Activated naive CD4-positive, alpha-beta T cell treated with anti-CD3 and anti-CD28 coated beads for 36 hours (primary cell): ENCODE results near the gene BLMH. TPM values are rescaled to one million over a fixed set of nuclear protein-coding genes. Genes with fewer than 3 reads are reported as not detected.

Experiments used
- CTCF ChIA-PET: fragments of 350-600 bp; sonication (Branson Sonifier 250); formaldehyde crosslinking; loops from one replicate; lab custom pipeline; 2021; ENCODE audit warnings: antibody characterized with exemption; lab: Charles Lee
- DNase-seq: peaks from one replicate; pipeline ENCODE4 v3.0.0-alpha.2; 2020
- H3K27ac Mint-ChIP-seq: one replicate; pipeline ENCODE4 v1.8.0; 2021; ENCODE audit warnings: mild to moderate bottlenecking, mixed read lengths
- H3K27me3 Mint-ChIP-seq: one replicate; pipeline ENCODE4 v1.8.0; 2021; ENCODE audit warnings: low read depth, mixed read lengths
- H3K36me3 Mint-ChIP-seq: one replicate; pipeline ENCODE4 v1.8.0; 2021; ENCODE audit warnings: low read depth, mixed read lengths
- H3K4me1 Mint-ChIP-seq: one replicate; pipeline ENCODE4 v1.8.0; 2021; ENCODE audit warnings: low read depth, mixed read lengths
- H3K4me3 Mint-ChIP-seq: one replicate; pipeline ENCODE4 v1.8.0; 2021; ENCODE audit warnings: mild to moderate bottlenecking, moderate library complexity, mixed read lengths
- H3K9me3 Mint-ChIP-seq: one replicate; pipeline ENCODE4 v1.8.0; 2021; ENCODE audit warnings: mixed read lengths
- intact Hi-C: fragments of 100-400 bp; cut with micrococcal nuclease; formaldehyde crosslinking; loops from one replicate; pipeline ENCODE4 v1.15.1; 2023
- total RNA-seq, 2 experiments: library from RNA; stranded (reverse); gene quantifications; one replicate each; pipeline ENCODE4 v1.2.3, GENCODE V29; 2021

The BLMH gene
- total RNA-seq, 2 experiments from 2014 or later, result 60.9 to 61.5 TPM

DNA sequence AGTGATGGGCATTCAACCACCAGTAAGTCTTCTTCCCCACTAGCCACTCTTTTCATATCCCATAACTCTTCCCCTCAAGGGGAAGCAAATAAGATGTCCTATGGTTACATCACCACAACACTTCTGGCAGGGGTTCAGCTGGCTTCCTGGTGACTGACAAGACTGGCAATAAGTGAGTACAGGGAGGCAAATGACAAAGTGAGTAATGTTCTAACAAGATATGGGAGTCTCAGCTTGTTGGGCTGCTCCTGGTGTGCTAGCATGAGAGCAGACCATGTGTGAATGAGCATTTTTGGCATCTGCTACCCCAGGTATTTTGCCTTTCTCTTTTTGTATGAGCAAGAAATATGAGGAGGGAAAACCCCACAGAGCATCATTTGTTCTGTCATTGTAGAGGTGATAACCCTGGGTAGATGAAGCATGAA is 32.2 kb upstream of the BLMH start:
- intact Hi-C loops, result loop anchor here (1.0 to 2.0 kb wide), 5 partner anchors 8 to 207 kb away; partner anchors contain the start of gene NSRP1
- H3K4me3 Mint-ChIP-seq, result no peak overlapping the region
- H3K27ac Mint-ChIP-seq, result peak overlapping the region; percentile 74
- no peaks in the 10 kb centered on the region for H3K36me3 Mint-ChIP-seq
- H3K9me3 Mint-ChIP-seq, result no peaks in the 10 kb centered on the region
- DNase-seq, result peak; percentile 84
- H3K27me3 Mint-ChIP-seq, result no peaks in the 10 kb centered on the region
- peaks cover 25% of the 10 kb centered on the region for H3K4me1 Mint-ChIP-seq
- CTCF ChIA-PET, result interaction anchor here (0.7 to 3.2 kb wide), 6 partner anchors 10 to 219 kb away, joined by 3 to 17 read pairs (median 10); partner anchors contain the start of gene TMIGD1

DNA sequence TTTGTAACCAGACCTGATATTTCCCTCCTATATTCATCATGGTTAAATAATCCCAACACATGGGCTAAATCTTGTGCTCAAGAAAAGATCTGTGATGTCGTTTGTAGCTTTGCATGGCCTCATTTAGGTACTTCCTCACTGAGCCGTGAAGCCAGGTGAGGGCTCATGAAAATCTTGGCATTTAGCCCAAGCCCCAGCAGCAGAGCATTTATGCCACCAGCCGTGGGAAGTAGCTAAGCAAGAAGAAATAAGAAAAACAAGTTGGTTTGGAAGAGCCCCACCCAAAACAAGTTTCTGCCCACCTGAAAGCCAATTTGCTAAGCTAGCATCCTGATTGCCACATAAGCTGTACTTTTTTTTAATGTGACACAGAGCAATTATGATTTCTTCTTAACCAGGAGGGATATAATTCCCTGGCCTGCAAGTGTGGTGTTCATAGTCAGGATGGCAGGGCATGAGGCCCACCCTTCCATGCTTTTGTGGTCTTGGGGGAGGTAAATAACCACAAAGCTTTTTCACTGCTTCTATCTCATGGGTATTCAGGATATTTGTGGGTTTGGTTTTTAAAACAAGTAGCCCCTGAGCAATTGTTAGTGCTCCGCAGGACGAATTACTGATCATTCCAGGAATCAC is 31.6 kb upstream of the BLMH start:
- Mint-ChIP-seq H3K27ac (peak overlapping the region; percentile 74), H3K9me3 (no peaks in the 10 kb centered on the region), H3K4me1 (peaks cover 25% of the 10 kb centered on the region), H3K27me3 (no peaks in the 10 kb centered on the region), H3K4me3 (no peak overlapping the region), H3K36me3 (no peaks in the 10 kb centered on the region)
- intact Hi-C loops, result no loop called here
- peak; percentile 45 for DNase-seq
- CTCF ChIA-PET, result interaction anchor here (1.1 to 3.2 kb wide), 5 partner anchors 11 to 219 kb away, joined by 3 to 17 read pairs (median 10); partner anchors contain the start of gene TMIGD1

DNA sequence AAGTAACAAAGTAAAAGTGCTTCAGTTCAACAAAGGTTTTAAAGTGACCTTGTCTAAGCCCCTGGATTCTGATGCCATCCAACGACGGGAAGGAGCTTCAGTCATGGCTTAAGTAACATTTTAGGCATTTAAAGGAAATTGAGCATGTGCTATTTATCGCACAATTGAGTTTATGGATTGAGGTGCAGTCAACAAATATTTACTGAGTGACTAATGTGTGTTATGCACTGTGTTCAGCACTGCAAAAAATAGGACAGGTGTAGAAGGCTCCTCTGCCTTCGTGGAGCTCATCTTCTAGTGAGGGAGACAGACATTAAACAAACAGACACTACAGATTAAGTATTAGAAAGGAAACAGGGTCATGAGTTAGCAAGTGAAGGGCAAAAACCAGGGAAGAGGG is 29.6 kb upstream of the BLMH start:
- peaks cover 25% of the 10 kb centered on the region for H3K4me1 Mint-ChIP-seq

DNA sequence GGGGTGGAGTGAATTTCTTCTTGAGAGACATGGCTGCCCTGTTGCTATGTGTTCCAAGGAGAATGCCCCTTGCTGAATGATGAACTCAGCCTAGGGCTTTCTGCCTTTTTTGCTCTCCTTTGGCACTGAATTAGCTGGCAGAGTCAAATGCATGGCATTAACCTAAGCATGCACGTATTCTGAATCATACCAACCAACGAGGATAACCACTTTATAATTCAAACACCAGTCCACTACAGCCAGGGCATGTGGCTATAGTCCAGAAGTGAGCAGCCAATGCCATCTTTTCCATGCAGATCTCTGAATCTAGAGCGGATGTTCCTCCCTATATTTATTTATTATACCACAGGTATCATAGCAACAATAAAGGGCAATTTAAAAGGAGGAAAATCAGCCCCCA is 26.4 kb upstream of the BLMH start:
- Mint-ChIP-seq H3K27me3 (no peaks in the 10 kb centered on the region), H3K4me3 (no peak overlapping the region), H3K36me3 (no peaks in the 10 kb centered on the region), H3K27ac (no peak overlapping the region), H3K4me1 (peaks cover 14% of the 10 kb centered on the region), H3K9me3 (no peaks in the 10 kb centered on the region)
- no peak for DNase-seq
- CTCF ChIA-PET, result interaction anchor here (0.7 to 1.3 kb wide), 4 partner anchors 9 to 22 kb away, joined by 3 to 6 read pairs (median 4); no protein-coding TSS in a partner anchor
- intact Hi-C loops, result no loop called here

More for the DNA sequence above, 29.6 kb upstream of the BLMH start:
- DNase-seq, result no peak
- intact Hi-C loops, result no loop called here
- Mint-ChIP-seq H3K9me3 (no peaks in the 10 kb centered on the region), H3K27me3 (no peaks in the 10 kb centered on the region), H3K36me3 (no peaks in the 10 kb centered on the region), H3K4me3 (no peak overlapping the region), H3K27ac (no peak overlapping the region)
- CTCF ChIA-PET, result interaction anchor here (1.2 to 3.2 kb wide), 3 partner anchors 13 to 217 kb away, joined by 3 to 17 read pairs (median 9); partner anchors contain the start of gene TMIGD1

DNA sequence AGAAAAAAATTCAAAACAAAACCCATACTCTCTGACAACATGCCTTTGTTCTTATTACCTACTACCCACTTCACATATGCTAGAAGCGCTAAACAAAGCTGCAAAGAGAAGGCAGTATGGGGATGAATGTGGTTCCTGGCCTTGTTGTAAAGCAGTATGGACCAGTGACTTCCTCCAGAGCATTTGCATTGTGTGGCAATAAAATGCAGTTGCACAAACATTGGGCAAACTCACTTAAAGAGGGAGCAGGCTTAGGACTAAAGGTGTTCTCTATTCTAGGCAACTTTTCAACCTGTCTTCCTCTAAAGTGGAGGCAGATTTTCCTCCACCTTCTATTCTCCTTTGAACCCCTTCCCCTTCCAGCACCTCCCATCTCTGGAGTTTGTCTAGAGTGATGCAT is 25.0 kb upstream of the BLMH start:
- CTCF ChIA-PET, result no interaction called here
- H3K9me3 Mint-ChIP-seq, result no peaks in the 10 kb centered on the region
- H3K36me3 Mint-ChIP-seq, result no peaks in the 10 kb centered on the region
- intact Hi-C loops, result no loop called here
- H3K27me3 Mint-ChIP-seq, result no peaks in the 10 kb centered on the region
- H3K4me3 Mint-ChIP-seq, result no peak overlapping the region
- H3K27ac Mint-ChIP-seq, result no peak overlapping the region
- peaks cover 9% of the 10 kb centered on the region for H3K4me1 Mint-ChIP-seq
- DNase-seq, result no peak

DNA sequence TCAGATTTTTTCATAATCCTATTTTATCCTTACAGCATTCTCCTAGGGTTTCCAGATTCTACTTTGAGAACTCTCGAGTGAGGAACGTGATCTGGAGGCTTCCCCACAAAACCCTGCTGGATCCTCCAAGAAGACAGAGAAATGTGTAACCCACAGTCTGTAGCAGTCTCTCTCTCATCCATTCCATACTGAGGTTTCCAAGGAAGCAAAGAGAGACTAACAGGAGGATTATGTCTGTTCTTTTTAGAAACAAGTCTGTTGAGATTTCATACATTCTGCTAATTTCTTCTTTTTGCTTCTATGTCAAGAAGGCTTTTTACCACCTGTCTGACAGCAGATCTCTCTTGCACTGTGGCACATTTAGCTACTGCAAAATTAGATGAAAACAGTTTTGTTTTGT is 23.4 kb upstream of the BLMH start:
- no peak overlapping the region for H3K4me3 Mint-ChIP-seq

DNA sequence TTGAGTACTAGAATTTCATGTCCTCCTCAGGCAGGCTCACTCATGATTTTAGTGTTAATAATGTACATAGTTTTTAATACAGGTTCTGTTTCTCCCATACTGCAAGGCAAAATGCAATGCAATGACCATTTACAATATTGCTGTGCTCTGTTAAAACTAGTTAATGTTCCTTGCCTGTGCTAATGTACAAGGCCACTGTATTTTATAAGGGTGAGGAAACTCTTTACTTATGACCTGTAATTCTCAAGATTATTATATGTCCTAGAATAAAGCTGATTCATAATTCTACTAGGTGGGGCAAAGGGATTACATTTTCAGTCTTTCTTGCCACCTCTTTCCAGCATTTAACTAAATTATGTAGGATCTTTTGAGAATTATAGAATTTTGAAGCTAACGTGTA is 22.7 kb upstream of the BLMH start:
- H3K4me3 Mint-ChIP-seq, result no peak overlapping the region
- no peak overlapping the region for H3K27ac Mint-ChIP-seq
- no peaks in the 10 kb centered on the region for H3K9me3 Mint-ChIP-seq
- H3K27me3 Mint-ChIP-seq, result no peaks in the 10 kb centered on the region
- intact Hi-C loops, result no loop called here
- H3K4me1 Mint-ChIP-seq, result peaks cover 9% of the 10 kb centered on the region
- no peaks in the 10 kb centered on the region for H3K36me3 Mint-ChIP-seq
- no peak for DNase-seq
- CTCF ChIA-PET, result no interaction called here

More for the DNA sequence above, 23.4 kb upstream of the BLMH start:
- CTCF ChIA-PET, result no interaction called here
- intact Hi-C loops, result loop anchor here (1.0 kb wide), 1 partner anchor 9 kb away; no protein-coding TSS in a partner anchor
- no peaks in the 10 kb centered on the region for H3K36me3 Mint-ChIP-seq
- no peak overlapping the region for H3K27ac Mint-ChIP-seq
- no peaks in the 10 kb centered on the region for H3K27me3 Mint-ChIP-seq
- no peak for DNase-seq
- H3K4me1 Mint-ChIP-seq, result peaks cover 9% of the 10 kb centered on the region
- no peaks in the 10 kb centered on the region for H3K9me3 Mint-ChIP-seq

DNA sequence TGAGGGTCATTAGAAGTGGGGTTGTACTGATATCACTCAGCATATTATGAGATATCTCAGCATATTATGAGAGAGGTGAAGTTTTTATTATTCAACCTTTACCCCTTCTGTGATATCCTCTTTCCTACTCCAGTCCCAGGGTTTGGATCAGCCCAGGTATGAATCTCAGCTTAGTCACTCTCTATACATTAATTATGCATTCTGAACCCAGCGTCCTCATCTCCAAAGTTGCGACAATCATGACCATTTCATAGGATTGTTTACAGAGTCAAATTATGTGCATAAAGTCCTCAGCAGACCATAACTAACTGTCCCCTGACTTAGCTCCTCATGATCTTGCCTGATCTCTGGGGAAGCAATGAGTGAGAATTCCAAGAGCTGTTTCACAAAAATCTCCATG is 20.5 kb upstream of the BLMH start:
- Mint-ChIP-seq H3K4me1 (peaks cover 9% of the 10 kb centered on the region), H3K4me3 (no peak overlapping the region), H3K27ac (no peak overlapping the region), H3K9me3 (no peaks in the 10 kb centered on the region), H3K36me3 (no peaks in the 10 kb centered on the region), H3K27me3 (no peaks in the 10 kb centered on the region)
- no peak for DNase-seq
- intact Hi-C loops, result no loop called here
- CTCF ChIA-PET, result no interaction called here

DNA sequence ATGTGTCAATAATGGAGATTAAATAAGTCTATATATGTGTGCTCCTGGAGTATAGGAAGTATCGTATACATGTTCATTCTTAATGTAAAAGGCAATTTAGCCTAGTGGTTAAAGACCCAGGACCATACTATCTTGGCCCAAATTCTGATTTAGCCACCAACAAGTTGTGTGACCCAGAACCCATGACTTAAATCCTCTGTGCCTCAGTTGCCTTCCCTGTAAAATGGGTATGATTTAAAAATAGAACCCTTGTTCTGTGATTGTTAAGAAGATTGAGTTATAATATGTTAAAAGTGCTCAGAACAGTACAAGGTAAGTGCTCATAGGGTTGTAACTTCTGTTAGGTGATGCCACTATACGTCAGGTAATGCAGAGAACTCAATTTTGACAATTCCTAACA is 18.8 kb upstream of the BLMH start:
- no peak for DNase-seq
- Mint-ChIP-seq H3K27me3 (no peaks in the 10 kb centered on the region), H3K4me3 (no peak overlapping the region), H3K9me3 (no peaks in the 10 kb centered on the region), H3K27ac (no peak overlapping the region), H3K36me3 (no peaks in the 10 kb centered on the region), H3K4me1 (peaks cover 9% of the 10 kb centered on the region)
- CTCF ChIA-PET, result no interaction called here
- intact Hi-C loops, result no loop called here

DNA sequence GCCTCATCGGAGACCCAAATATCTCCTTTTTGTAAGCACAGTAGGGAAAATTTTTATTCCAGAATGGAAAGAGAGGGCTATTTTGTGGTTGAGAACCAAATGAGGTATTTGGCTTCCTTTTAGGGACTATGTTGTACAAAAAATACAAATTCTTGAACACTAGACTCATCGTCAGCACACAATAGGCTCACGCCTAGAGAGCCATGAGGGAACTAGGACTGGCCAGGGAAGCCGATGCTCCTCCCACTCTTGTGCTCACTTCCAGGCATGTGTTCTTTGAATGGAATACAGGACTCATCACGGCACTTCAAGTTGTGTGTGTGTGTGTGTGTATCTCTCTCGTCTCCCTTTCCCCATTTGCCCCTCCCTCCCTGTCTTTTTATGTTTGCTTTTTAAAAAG is 17.8 kb upstream of the BLMH start:
- Mint-ChIP-seq H3K4me1 (no peaks in the 10 kb centered on the region), H3K9me3 (no peaks in the 10 kb centered on the region), H3K27me3 (no peaks in the 10 kb centered on the region), H3K27ac (no peak overlapping the region), H3K4me3 (no peak overlapping the region), H3K36me3 (no peaks in the 10 kb centered on the region)
- no peak for DNase-seq
- intact Hi-C loops, result no loop called here
- CTCF ChIA-PET, result no interaction called here

DNA sequence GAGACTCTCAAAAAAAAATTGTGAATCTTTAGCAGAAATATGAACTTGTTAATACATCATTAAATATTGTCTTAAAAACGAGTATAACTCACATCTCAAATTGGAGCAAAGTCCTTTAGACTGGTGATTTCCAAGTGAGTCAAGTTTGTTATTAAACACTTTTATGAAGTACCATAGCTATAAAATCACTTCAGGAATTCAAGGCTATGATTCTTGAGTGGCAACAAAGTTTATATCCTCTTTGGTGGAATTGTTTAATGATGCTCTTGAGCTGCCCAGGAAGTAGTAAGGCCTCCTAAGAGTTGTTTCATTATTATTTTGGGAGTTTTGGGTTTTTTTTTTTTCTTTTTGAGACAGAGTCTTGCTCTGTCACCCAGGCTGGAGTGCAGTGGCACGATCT is 16.7 kb upstream of the BLMH start:
- Mint-ChIP-seq H3K9me3 (no peaks in the 10 kb centered on the region), H3K4me1 (no peaks in the 10 kb centered on the region), H3K27me3 (no peaks in the 10 kb centered on the region), H3K36me3 (no peaks in the 10 kb centered on the region), H3K4me3 (no peak overlapping the region), H3K27ac (no peak overlapping the region)
- DNase-seq, result no peak
- intact Hi-C loops, result no loop called here
- CTCF ChIA-PET, result interaction anchor here (1.3 kb wide), 1 partner anchor 28 kb away, joined by 7 read pairs; no protein-coding TSS in a partner anchor

DNA sequence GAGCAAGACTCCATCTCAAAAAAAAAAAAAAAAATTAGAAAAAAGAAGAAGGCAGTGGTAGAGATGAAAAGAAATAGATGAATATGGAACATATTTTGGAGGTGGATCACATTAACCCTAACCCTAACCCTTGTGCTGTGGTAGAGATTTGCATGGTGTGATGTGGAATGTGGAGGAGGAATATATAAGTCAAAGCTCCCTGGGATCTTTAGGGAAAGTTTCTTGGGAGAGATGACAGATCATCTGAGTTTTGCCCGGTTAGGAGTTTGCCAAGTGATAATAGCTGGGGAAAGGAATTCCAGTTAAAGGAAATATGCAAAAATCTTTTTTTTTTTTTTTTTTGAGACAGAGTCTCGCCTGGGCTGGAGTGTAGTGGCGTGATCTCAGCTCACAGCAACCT is 13.0 kb upstream of the BLMH start:
- CTCF ChIA-PET, result interaction anchor here (0.9 kb wide), 1 partner anchor 13 kb away, joined by 3 read pairs; the partner anchor contains the start of gene BLMH

DNA sequence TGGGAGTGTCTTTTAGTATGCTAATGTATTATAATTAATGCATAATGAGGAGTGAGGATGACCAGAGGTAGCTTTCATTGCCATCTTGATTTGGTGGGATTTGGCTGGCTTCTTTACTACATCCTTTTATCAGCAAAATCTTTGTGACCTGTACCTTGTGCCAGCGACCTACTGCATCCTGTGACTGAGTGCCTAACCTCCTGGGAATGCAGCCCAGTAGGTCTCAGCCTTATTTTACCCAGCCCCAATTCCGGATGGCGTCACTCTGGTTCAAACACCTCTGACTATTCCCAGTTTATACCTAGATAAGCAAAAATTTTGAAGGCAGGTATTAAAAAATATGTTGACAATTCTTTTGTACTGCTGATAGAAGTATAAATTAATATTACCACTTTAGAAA is 10.5 kb upstream of the BLMH start:
- Mint-ChIP-seq H3K9me3 (peaks cover 4% of the 10 kb centered on the region), H3K36me3 (no peaks in the 10 kb centered on the region)
- CTCF ChIA-PET, result no interaction called here

More for the DNA sequence above, 13.0 kb upstream of the BLMH start:
- intact Hi-C loops, result no loop called here
- no peak overlapping the region for H3K27ac Mint-ChIP-seq
- peaks cover 4% of the 10 kb centered on the region for H3K9me3 Mint-ChIP-seq
- H3K27me3 Mint-ChIP-seq, result no peaks in the 10 kb centered on the region
- no peak overlapping the region for H3K4me3 Mint-ChIP-seq
- no peak for DNase-seq
- no peaks in the 10 kb centered on the region for H3K36me3 Mint-ChIP-seq
- peaks cover 7% of the 10 kb centered on the region for H3K4me1 Mint-ChIP-seq

More for the DNA sequence above, 10.5 kb upstream of the BLMH start:
- Mint-ChIP-seq H3K27me3 (no peaks in the 10 kb centered on the region), H3K4me1 (peaks cover 7% of the 10 kb centered on the region), H3K27ac (no peak overlapping the region), H3K4me3 (no peak overlapping the region)
- no peak for DNase-seq
- intact Hi-C loops, result no loop called here
